GM12801 (cell line): Measurements from ENCODE around the gene KLHL14.

Experiments
- CTCF ChIP-seq: IDR thresholded peaks from one replicate; pipeline ENCODE4 v1.5.1; 2011; ENCODE audit warnings: control low read depth; ENCODE audit not compliant: insufficient read length; ENCODE audit errors: extremely low read depth

Gene KLHL14

DNA sequence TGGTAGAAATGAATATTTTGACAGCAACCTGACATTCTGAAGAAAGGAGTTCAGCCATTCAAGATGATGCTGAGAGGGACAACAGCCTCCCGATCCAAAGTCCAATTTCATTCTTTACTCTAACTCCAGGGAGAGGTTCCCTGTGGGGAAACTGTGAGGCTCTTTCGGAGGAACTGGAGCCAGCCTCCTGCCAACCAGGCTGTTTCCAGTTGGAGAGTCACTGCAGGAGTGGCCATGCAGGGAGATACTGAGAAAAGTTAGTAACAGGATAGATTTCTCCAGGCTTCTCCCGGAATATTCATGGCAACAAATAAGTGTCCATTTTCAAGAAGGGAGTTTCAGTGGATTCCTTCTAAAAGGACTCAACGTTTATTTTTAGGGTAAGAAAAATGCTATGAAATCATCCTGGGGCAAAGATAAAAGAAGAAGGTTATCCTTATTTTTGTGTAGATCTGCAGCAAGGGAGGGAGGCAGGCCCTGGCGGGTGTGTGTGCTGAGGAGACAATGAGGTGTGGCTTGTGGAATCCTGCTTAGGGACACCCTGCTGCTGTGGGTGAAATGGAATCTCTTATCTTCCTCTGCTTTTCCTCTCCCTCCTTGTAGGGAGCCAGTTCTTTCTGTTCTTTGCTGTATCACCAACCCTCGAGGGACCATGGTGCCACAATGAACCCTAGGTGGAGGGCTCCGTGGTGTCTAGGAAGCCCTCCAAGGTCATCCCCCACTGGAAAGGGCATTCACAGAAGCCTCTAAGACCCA, 18.1 kb downstream of the KLHL14 start:
- no peak for TF ChIP-seq CTCF

DNA sequence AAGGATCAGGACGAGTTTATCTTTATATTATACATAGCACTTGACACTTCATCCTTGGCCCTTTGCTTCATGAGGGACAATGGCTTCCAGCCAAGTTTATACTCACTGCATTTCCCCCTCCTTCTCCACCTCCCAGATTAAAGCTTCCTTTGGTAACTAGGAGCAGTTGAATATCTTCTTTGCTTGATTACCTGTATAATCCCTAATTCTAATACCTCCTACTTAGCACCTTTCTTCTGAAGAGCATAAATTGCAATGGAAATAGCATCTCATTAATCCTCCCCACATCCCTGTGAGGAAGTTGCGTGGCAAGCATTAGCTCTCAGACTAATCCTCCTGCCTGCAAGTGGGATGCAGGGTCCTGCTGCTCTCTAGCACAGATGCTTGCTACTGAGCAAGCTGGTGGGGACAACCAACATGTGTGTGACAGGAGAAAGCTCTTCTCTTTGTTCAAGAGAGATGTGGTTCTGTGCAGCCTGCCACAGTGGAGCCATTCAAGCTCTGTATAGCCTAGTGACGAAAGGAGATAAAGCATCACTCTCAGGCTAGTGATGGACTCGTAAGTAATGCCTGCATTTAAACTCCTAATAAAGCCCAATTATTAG, 19.1 kb downstream of the KLHL14 start:
- no peak for TF ChIP-seq CTCF

GRCh38 chr18:32750328-32750727, 22.5 kb downstream of the KLHL14 start:
- TF ChIP-seq CTCF, result no peak

DNA sequence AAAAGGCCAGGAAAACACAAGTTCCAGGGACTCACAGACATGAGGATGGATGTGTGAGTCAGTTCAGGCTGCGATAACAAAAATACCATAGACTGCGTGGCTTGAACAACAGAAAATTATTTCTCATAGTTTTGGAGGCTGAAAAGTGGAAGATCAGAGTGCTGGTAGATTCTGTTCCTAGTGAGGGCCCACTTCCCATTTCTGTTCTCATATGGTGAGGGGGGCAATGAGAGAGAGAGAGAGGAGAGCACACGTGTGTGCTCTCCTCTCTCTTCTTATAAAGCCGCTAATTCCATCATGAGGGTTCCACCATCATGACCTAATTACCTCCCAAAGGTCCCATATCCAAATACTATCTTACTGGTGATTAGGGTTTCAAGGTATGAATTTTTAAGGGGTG, 23.0 kb downstream of the KLHL14 start:
- no peak for TF ChIP-seq CTCF

GRCh38 chr18:32742579-32742978, 30.2 kb downstream of the KLHL14 start:
- TF ChIP-seq CTCF, result no peak

- no peak for TF ChIP-seq CTCF
These were observed 37.0 kb downstream of the KLHL14 start for GRCh38 chr18:32735781-32736180.

DNA sequence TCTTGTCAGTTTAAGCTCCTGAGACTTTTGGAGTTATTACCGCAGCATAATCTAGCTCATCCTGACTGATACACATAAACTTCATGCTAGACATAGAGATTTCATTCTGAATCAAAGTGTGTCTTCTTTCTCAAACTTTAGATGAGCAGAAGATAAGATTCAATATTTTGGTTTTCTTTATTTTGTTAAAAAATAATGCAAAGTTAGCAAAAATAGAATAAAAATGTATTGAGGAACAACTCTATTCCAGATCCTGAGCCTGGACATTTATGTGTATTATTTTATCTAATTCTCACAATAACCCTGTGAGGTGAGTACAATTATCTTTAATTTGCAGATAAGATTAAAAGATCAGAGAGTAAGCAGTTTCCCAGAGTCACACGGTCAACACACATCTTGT, 38.4 kb downstream of the KLHL14 start:
- TF ChIP-seq CTCF, result no peak
